ENCODE data around the gene DCDC2C.

The DCDC2C gene

DNA sequence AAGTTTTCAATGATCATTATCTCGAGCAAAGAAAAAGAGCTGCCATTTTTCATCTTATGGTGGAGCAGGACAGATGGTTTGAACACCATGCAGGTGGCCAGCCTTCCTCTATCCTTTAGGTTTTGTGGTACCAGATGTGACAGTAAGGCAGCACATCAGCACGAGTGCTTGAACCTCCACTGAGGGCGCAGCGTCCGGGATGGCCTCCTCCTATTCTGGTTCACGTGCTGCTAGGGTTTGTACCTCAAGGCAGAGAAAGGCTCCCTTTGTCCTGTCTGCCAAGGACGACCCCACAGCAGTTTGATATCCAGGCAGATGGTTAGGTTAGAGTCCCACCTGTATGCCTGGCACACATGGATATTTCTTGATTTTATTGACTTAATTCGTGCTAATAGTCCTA lies 50.2 kb downstream of the DCDC2C start:
- Mint-ChIP-seq H3K36me3 (ENCODE audit: low read depth) (no peaks in the 10 kb centered on the region), H3K27ac (no peak overlapping the region), H3K4me1 (ENCODE audit: low read depth) (no peaks in the 10 kb centered on the region), H3K4me3 (no peak overlapping the region), H3K9me3 (peaks cover 6% of the 10 kb centered on the region), H3K27me3 (ENCODE audit: low read depth) (no peaks in the 10 kb centered on the region)
- DNase-seq (ENCODE audit: low spot score) = no peak

DNA sequence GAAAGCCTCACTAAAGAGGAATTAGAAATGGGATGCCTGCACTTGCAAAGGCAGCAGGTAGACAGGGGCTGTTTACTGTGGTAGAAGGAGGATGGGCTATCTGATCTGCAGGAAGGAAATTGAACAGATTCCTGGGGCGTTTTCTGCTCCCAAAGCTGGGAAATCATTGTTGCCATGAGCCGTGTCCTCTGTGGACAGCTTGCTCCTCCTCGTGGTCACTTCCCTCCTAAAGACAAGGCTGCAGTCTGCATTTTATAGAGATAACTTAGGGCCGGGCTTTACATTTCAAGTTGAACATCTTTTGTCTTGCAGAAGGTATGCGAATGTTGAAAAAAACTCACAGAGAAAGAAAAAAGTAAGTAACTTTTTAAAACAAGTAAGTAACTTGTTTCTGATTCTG lies 50.9 kb downstream of the DCDC2C start:
- no peak for DNase-seq (ENCODE audit: low spot score)
- Mint-ChIP-seq H3K9me3 (peaks cover 6% of the 10 kb centered on the region), H3K27ac (no peak overlapping the region), H3K4me1 (ENCODE audit: low read depth) (no peaks in the 10 kb centered on the region), H3K4me3 (no peak overlapping the region), H3K27me3 (ENCODE audit: low read depth) (no peaks in the 10 kb centered on the region), H3K36me3 (ENCODE audit: low read depth) (no peaks in the 10 kb centered on the region)

DNA sequence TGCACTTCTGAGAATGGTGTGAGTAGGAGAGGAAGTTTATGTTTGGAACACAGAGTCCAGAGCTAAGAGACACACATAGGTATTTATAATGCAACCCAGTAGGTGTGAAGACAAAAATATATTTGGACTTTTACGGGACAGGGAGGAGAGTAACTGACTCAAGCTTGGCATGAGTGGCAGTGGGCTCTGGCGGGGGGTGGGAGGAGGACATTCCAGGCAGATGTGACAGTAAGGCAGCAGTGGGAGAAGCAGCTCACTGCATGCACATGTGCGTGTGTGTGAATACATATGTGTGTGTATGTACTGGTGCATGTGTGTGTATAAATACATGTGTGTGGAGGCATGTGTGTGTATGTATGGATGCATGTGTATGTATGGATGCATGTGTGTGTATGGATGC lies 51.4 kb downstream of the DCDC2C start:
- H3K4me1 Mint-ChIP-seq (ENCODE audit: low read depth) = no peaks in the 10 kb centered on the region
- H3K27ac Mint-ChIP-seq = no peak overlapping the region
- H3K36me3 Mint-ChIP-seq (ENCODE audit: low read depth) = no peaks in the 10 kb centered on the region
- DNase-seq (ENCODE audit: low spot score) = no peak
- H3K4me3 Mint-ChIP-seq = no peak overlapping the region
- H3K27me3 Mint-ChIP-seq (ENCODE audit: low read depth) = no peaks in the 10 kb centered on the region
- peaks cover 6% of the 10 kb centered on the region for H3K9me3 Mint-ChIP-seq

DNA sequence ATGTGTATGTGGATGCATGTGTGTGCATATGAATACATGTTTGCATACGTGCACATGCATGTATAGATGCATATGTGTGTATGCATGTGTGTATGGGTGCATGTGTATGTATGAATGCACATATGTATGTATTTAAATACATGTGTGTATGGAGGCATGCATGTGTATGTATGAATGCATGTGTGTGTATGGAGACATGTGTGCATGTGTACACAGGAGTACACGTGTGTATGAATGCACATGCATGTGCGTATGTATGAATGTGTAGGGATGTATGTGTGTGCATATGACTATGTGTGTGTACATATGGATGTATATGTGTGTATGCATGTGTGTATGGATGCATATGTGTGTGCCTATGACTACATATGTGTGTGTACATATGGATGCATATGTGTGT lies 51.9 kb downstream of the DCDC2C start:
- no peak overlapping the region for H3K4me3 Mint-ChIP-seq
- no peaks in the 10 kb centered on the region for H3K36me3 Mint-ChIP-seq (ENCODE audit: low read depth)
- H3K27me3 Mint-ChIP-seq (ENCODE audit: low read depth) = no peaks in the 10 kb centered on the region
- no peaks in the 10 kb centered on the region for H3K4me1 Mint-ChIP-seq (ENCODE audit: low read depth)
- DNase-seq (ENCODE audit: low spot score) = no peak
- H3K27ac Mint-ChIP-seq = no peak overlapping the region
- peaks cover 6% of the 10 kb centered on the region for H3K9me3 Mint-ChIP-seq

DNA sequence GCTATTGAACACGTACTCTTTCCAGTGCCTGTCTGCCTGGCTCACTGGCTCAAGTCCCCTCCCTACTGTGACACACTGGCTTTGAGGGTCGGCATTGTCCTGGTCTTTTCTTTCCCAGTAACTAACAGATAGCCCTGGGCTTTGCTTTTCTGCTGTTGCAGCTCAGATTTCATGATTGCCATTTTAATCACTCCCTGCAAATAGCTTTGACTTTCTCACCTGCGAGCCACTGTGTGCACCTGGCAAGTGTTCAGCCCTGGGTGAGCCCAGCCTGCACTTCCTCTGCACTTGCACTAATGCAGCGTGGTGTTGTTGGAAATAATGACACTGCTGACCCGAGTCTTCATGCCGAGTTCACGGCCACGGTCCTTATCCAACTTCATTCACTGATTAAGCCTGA lies 52.9 kb downstream of the DCDC2C start:
- Mint-ChIP-seq H3K4me1 (ENCODE audit: low read depth) (no peaks in the 10 kb centered on the region), H3K4me3 (no peak overlapping the region), H3K27me3 (ENCODE audit: low read depth) (no peaks in the 10 kb centered on the region), H3K36me3 (ENCODE audit: low read depth) (no peaks in the 10 kb centered on the region), H3K27ac (no peak overlapping the region), H3K9me3 (peaks cover 6% of the 10 kb centered on the region)
- DNase-seq (ENCODE audit: low spot score) = no peak

DNA sequence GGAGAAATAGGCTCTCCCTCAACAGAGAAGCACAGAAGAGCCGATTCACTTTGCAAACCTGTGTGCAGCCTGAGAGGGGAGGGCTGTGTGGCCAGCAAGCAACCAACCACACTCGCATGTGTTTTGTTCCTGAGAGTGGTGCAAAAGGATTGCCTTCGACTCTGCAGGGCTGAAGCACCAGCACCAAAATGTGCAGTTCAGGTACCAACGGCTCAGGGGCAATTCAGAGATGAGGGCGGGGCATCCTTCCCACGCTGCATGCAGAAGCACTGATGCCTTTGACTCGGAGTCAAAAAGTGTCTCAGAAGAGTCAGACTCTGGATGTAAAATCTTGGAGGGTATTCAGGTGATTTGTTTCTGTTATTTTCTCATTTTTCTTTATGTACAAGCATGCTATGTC lies 55.5 kb downstream of the DCDC2C start:
- no peaks in the 10 kb centered on the region for H3K4me1 Mint-ChIP-seq (ENCODE audit: low read depth)
- no peaks in the 10 kb centered on the region for H3K27me3 Mint-ChIP-seq (ENCODE audit: low read depth)
- H3K27ac Mint-ChIP-seq = no peak overlapping the region
- DNase-seq (ENCODE audit: low spot score) = no peak
- H3K9me3 Mint-ChIP-seq = peaks cover 6% of the 10 kb centered on the region
- H3K36me3 Mint-ChIP-seq (ENCODE audit: low read depth) = no peaks in the 10 kb centered on the region
- H3K4me3 Mint-ChIP-seq = no peak overlapping the region

DNA sequence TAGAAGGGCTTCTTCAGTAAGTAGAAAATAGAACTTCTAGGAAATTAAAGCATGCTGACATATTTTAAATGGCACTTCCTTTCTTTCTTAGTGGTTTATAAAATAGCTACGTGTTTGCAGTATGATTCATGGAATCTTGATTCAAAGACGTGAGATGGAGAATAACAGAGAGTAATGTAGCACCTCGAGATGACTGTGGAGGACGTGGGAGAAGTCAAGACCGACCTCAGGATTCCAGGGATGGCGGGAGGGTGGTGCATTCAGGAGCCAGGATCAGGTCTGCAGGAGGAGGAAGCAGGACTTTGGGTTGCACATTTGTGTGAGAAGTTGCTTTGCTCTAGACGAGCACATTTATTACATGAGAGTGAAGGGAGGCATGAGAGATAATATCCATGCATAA lies 56.0 kb downstream of the DCDC2C start:
- no peak overlapping the region for H3K27ac Mint-ChIP-seq

DNA sequence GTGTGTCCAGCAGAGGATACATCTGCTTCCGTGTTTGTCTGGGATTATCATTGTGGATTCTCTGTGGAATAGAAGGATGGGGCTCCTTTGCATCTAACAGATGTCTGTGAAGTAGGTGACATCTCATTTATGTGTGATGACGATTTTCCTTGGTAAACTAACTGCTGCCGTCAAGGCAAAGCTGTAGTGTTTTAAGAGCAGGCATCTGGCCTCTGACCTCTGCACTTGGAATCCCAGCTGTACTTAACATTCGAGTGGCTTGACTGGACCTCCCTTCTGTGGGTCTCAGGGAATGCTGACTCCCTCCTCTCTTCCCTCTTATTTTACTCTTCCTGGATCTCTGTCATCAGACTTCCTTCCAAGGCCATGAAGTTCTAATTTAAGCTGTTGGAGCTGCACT lies 56.4 kb downstream of the DCDC2C start:
- Mint-ChIP-seq H3K9me3 (peaks cover 6% of the 10 kb centered on the region), H3K27me3 (ENCODE audit: low read depth) (no peaks in the 10 kb centered on the region), H3K4me3 (no peak overlapping the region), H3K27ac (no peak overlapping the region), H3K36me3 (ENCODE audit: low read depth) (no peaks in the 10 kb centered on the region), H3K4me1 (ENCODE audit: low read depth) (no peaks in the 10 kb centered on the region)
- DNase-seq (ENCODE audit: low spot score) = no peak

More for the DNA sequence above, 56.0 kb downstream of the DCDC2C start:
- DNase-seq (ENCODE audit: low spot score) = no peak
- Mint-ChIP-seq H3K36me3 (ENCODE audit: low read depth) (no peaks in the 10 kb centered on the region), H3K4me1 (ENCODE audit: low read depth) (no peaks in the 10 kb centered on the region), H3K4me3 (no peak overlapping the region), H3K27me3 (ENCODE audit: low read depth) (no peaks in the 10 kb centered on the region), H3K9me3 (peaks cover 6% of the 10 kb centered on the region)

DNA sequence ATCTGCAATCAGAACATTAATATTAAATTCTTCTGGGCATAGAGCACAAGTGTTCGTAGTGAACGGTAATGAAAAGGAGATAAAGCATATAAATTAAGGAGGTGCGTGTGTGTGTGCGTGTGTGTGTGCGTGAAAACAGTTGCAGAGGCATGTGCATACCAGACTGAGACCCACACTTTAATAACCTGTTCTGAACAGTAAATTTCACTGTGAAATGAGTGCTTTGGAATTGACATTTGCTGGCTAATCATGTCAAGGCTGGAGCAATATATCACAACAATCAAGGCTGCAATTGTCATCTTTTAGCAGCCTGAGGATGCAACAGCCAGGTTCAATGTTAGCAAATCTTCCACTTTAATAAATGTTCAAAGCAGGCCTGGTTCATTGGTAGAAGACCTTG lies 57.9 kb downstream of the DCDC2C start:
- Mint-ChIP-seq H3K36me3 (ENCODE audit: low read depth) (no peaks in the 10 kb centered on the region), H3K9me3 (no peaks in the 10 kb centered on the region), H3K27ac (no peak overlapping the region), H3K4me1 (ENCODE audit: low read depth) (no peaks in the 10 kb centered on the region), H3K4me3 (no peak overlapping the region), H3K27me3 (ENCODE audit: low read depth) (no peaks in the 10 kb centered on the region)
- no peak for DNase-seq (ENCODE audit: low spot score)

DNA sequence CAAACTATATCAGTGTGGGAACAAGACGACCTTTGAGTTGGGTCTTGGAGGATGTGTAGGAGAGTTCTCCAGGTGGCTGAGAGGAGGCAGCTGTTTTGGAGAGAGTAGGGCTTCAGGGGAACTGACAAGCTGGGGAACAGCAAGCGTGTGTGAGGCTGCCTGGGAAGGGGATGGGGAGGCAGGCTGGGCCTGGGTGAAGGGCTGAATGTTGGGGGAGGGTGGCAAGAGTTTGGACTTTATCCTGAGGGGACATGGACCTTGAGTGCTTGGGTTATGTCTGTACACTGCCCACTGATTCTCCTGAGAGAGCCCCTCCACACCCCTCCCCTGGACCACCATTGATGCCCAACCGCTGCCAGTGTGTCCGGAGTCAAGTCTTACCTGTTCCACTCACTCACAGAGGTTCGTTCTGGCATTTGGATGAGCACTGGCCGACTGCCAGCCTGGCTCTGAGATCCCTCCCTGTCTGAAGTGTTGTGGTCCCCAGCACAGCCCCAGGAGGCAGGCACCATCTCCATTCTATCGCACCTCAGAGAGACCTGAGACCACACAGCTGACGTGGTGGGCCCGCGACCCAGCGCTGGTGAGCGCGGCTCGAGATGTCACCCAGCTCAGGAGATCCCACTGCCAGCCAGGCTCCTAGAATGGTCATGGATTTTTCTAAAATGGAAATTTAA lies 59.5 kb downstream of the DCDC2C start:
- H3K4me3 Mint-ChIP-seq = no peak overlapping the region
- H3K27me3 Mint-ChIP-seq (ENCODE audit: low read depth) = no peaks in the 10 kb centered on the region
- H3K4me1 Mint-ChIP-seq (ENCODE audit: low read depth) = no peaks in the 10 kb centered on the region
- H3K27ac Mint-ChIP-seq = no peak overlapping the region
- DNase-seq (ENCODE audit: low spot score) = no peak
- H3K36me3 Mint-ChIP-seq (ENCODE audit: low read depth) = no peaks in the 10 kb centered on the region
- no peaks in the 10 kb centered on the region for H3K9me3 Mint-ChIP-seq

DNA sequence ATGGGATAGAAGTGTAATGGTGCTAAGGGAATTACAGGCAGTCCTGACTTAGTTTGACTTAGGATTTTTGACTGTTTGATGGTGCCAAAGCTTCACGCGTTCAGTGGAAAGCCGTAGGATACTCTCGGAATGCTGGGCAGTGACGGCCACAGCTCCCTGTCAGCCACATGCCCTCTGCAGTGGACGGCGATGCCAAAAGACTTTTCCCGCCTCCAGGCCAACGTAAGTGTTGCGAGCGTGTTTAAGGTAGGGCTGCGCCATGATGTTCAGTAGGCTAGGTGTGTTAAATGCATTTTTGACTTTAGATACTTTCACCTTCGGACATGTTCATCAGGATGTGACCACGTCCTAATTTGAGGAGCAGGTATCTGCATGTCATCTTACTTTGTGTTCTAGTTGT lies 63.4 kb downstream of the DCDC2C start:
- no peaks in the 10 kb centered on the region for H3K9me3 Mint-ChIP-seq
- H3K27ac Mint-ChIP-seq = no peak overlapping the region
- DNase-seq (ENCODE audit: low spot score) = no peak
- no peaks in the 10 kb centered on the region for H3K4me1 Mint-ChIP-seq (ENCODE audit: low read depth)
- no peaks in the 10 kb centered on the region for H3K36me3 Mint-ChIP-seq (ENCODE audit: low read depth)
- no peak overlapping the region for H3K4me3 Mint-ChIP-seq
- no peaks in the 10 kb centered on the region for H3K27me3 Mint-ChIP-seq (ENCODE audit: low read depth)

DNA sequence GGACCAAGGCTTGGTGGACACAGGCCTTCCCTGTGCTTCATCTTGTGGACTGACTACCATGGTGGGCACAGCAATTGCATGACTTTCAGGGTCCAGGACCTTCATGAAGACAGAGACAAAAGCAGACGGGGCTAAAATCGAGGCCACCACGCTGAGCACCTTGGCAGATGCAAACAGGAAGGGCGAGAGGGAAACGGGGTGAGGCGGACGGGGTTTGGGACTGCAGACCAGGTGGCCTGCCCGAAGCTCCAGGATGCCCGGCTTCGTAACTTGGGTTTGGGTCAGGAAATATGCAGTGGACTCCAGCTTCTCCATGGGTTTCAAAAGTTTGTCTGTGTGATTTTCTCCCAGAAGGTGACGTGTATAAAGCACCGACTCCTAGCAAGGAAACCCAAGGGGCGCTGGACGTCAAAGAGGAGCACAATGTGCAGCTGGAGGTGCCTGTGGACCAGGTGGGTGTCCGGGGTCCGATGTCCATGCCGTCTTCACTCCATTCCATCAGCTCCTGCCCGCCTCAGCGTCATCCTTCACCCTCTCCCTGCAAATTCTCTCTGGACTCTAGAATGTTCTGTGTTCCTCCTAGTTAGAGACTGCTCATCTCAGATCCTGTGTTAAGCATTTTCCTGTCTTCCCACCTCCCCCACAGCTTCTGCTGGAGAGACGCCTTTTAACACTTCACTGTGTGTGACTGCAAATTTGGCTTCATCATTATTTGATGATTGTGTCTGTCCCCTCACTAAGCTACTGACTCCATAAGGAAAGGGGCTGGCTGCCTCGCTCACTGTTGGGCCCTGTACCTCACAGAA lies 65.8 kb downstream of the DCDC2C start:
- no peak for DNase-seq (ENCODE audit: low spot score)
- Mint-ChIP-seq H3K4me3 (no peak overlapping the region), H3K36me3 (ENCODE audit: low read depth) (no peaks in the 10 kb centered on the region), H3K9me3 (no peaks in the 10 kb centered on the region), H3K4me1 (ENCODE audit: low read depth) (no peaks in the 10 kb centered on the region), H3K27me3 (ENCODE audit: low read depth) (no peaks in the 10 kb centered on the region), H3K27ac (no peak overlapping the region)

DNA sequence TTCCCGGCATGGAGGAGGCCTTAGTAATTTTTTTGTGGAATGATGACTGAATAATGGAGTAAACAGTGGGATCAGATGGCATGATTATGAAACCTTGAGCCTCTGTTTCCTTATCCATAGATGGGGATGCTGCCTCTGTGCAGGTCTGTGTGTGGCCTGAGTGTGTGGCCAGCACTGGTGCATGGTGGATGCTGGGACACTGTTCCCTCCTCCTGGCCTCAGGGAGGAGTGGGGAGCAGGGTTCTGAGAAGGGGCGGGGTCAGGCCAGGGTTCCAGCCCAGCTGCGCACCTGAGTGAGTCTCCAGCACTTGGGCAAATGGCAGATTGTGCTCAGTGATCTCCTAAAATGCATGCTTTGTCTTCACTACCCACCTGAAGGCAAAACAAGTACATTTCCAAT lies 66.4 kb downstream of the DCDC2C start:
- no peaks in the 10 kb centered on the region for H3K4me1 Mint-ChIP-seq (ENCODE audit: low read depth)

DNA sequence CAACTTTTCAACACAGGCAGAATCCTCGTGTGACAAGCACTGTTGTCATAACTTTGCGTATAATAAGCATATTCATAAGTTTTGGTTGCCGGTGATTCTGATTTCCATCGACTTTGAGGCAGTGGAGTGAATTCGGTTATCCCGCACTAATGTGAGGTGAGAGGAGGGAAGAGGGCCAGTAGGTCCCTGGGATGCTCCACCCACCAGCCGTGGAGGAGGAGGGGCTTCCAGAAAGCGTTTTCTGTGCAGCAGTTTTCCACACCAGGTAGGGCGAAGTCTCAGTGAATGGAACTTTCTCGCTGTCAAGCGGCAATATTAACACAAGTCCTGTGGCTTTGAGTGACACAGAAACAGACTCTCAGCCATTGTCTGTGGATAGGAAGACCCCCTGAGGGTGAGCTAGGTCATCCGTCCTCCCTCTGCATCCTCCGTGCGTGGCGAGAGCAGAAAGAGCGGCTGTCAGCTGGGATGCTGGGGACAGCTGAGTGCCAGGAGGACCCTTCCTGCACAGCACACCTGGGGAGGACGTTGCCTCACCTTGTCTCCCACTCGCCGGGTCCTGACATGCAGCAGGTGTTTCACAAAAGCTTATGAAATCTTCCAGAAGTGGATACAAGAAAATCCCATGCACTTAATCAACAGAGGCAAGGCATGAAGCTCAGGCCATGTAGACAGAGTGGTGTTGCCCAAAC lies 67.5 kb downstream of the DCDC2C start:
- Mint-ChIP-seq H3K27me3 (ENCODE audit: low read depth) (no peaks in the 10 kb centered on the region), H3K4me3 (no peak overlapping the region), H3K27ac (no peak overlapping the region), H3K9me3 (no peaks in the 10 kb centered on the region), H3K36me3 (ENCODE audit: low read depth) (no peaks in the 10 kb centered on the region), H3K4me1 (ENCODE audit: low read depth) (no peaks in the 10 kb centered on the region)
- no peak for DNase-seq (ENCODE audit: low spot score)

More for the DNA sequence above, 66.4 kb downstream of the DCDC2C start:
- Mint-ChIP-seq H3K9me3 (no peaks in the 10 kb centered on the region), H3K36me3 (ENCODE audit: low read depth) (no peaks in the 10 kb centered on the region), H3K27ac (no peak overlapping the region), H3K4me3 (no peak overlapping the region), H3K27me3 (ENCODE audit: low read depth) (no peaks in the 10 kb centered on the region)
- no peak for DNase-seq (ENCODE audit: low spot score)

Data from T-helper 2 cell treated with Interferon-gamma antibody and Interleukin-4, amounts not matched to agents 5 μg/mL and 100 μg/mL, for 36 hours (primary cell).